ENCODE data around the gene PPP2R2D.

The PPP2R2D gene

DNA sequence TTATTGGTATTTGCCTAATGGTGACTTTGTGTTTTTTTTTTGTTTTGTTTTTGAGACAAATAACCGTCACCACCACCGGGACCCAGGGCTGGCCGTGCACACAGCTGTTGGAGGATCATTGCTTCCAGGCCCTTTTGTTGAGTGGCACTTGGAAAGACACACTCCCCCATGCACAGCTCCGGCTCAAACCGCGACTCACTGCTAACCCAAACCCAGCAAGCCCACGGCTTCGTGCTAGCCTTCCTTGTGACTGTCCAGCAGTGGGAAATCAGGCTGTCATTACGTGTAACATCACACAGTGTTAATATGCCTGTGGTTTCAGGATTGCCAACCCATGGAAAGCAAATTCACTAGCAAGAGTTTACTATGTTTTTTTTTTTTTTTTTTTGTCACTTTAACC is 63.5 kb downstream of the PPP2R2D start:
- FAIRE-seq (no peak), DNase-seq (ENCODE audit: extremely low spot score, insufficient read length, low read depth) (no peak)

- DNase-seq (ENCODE audit: extremely low spot score, insufficient read length, low read depth) (no peak), FAIRE-seq (no peak)
Measured at GRCh38 chr10:131968949-131969348, 68.1 kb downstream of the PPP2R2D start.

DNA sequence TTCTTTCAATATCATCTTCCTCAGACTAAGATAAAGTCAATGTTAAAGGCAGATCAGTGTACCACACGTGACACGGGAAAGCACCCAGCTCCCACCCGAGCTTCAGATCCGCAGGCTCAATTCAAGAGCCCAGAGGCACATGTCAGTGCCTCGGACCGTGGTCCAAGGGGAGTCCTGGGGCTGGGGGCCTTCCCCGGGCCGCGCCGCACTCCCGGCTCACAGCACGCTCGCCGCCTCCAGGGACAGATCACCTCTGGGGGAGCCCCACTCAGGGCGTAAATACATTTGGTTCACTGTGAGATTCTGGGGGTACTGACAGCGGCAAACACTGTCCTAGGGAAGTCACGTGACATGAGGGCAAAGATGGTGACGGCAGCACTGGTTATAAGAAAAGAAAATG is 70.1 kb downstream of the PPP2R2D start:
- DNase-seq (ENCODE audit: extremely low spot score, insufficient read length, low read depth) (no peak), FAIRE-seq (no peak)

GRCh38 chr10:131971591-131971990 is 70.8 kb downstream of the PPP2R2D start:
- FAIRE-seq (no peak), DNase-seq (ENCODE audit: extremely low spot score, insufficient read length, low read depth) (no peak)

DNA sequence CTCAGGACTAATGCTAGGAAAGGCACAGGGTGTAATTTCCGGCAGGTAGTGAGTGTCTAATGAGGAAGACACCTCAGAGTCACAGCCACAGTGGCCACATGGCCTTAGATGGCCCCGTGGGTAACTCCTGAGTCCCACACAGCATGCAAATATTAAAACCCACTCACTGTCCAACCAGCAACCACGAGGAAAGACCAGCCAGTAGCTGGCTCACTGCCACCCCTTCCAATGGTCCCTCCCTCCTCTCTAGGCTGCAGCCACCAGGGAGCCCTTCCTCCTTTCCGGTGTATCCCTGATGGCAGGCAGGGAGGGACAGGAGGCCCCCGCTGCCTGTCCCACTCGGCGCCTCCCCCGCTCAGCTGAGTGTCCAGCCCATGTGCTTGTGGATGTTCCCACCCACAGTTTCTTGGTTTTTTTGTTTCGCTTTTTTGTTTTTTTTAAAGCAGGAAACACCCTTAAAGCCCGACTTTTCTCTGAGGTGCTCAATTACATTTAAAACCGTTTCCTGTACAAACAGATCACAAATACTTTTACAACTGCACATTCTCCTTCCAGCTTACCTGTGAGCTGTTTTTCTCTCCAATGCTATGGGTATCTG is 71.8 kb downstream of the PPP2R2D start:
- no peak for DNase-seq (ENCODE audit: extremely low spot score, insufficient read length, low read depth)
- no peak for FAIRE-seq

- FAIRE-seq (no peak), DNase-seq (ENCODE audit: extremely low spot score, insufficient read length, low read depth) (no peak)
Measured at GRCh38 chr10:131973160-131973951, 72.5 kb downstream of the PPP2R2D start.

GRCh38 chr10:131974034-131974817 is 73.4 kb downstream of the PPP2R2D start:
- no peak for DNase-seq (ENCODE audit: extremely low spot score, insufficient read length, low read depth)
- FAIRE-seq = no peak

GRCh38 chr10:131975003-131975402 is 74.2 kb downstream of the PPP2R2D start:
- DNase-seq (ENCODE audit: extremely low spot score, insufficient read length, low read depth) = no peak

GRCh38 chr10:131975796-131976195 is 75.0 kb downstream of the PPP2R2D start:
- no peak for FAIRE-seq

More at GRCh38 chr10:131975003-131975402, 74.2 kb downstream of the PPP2R2D start:
- FAIRE-seq = no peak

DNA sequence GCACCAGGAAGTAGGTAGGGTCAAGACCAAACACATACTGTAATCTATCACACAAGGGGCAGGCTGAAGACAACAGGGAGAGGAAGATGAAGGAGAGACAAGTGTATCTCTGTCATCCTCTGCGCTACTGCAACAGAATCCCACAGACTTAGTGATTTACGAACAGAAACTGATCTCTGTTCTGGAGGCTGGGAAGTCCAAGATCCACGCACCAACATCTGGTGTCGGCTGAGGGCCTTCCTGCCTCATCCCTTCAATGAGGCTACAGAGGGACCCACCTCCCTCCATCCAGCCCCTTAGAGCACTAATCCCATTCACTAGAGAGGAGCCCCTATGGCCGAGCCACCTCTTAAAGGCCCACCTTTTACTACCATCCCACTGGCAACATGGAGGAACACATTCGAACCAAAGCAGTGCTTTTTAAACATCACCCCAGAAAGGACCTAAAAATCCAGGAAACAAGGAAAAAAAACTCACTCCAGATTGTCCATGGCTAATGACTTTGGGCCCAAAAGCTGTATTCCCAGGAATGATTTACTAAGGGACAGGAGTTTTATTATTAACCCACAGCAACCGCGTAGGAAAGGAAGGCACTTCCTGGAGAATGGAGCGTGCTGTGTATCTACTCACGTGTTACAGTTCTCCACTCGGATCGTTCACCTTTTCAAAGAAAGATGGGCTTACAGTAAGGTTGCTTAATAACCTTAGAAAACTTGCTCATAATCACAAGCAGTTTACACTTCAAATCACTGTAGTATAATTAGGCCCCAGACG is 76.7 kb downstream of the PPP2R2D start:
- FAIRE-seq = no peak

More at GRCh38 chr10:131975796-131976195, 75.0 kb downstream of the PPP2R2D start:
- no peak for DNase-seq (ENCODE audit: extremely low spot score, insufficient read length, low read depth)

DNA sequence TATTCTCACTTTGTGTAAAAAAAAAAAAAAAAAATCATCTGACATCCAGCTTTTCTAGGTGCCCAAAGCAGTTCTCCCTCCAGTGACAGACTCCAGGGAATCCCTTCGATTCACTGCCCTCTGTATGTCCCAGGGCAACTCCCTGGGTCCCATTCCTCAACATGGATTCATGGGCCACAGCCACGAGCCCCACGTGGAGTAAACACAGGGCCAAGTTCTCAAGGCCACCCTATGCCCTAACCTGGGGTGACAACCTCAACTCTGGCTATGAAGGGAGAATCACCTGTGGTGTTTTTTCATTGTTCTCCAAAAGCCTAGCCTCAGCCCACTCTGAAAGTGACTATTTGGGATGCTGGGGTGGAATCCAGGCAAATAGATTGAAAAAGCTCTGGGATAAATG is 77.6 kb downstream of the PPP2R2D start:
- DNase-seq (ENCODE audit: extremely low spot score, insufficient read length, low read depth) (no peak), FAIRE-seq (no peak)

More for the DNA sequence above, 76.7 kb downstream of the PPP2R2D start:
- DNase-seq (ENCODE audit: extremely low spot score, insufficient read length, low read depth) = no peak

DNA sequence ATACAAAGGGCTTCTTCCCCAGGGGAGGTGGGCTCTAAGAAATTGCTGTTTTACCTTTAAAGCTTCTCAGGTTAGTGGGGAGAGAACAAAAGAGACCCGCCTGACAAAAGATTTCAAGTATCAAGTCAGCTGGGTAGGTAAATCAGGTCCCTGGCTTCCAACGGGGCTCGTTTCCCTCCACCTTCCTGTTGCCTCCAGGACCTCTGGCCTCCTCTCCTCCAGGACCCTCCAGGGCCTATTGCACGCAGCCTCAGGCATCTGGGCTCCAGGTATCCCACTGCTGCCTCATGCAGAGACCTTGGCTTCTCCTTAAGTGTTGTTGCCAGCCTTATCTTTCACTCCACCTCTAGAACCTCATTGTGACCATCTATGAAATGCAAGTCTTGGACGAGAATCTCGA is 78.0 kb downstream of the PPP2R2D start:
- DNase-seq (ENCODE audit: extremely low spot score, insufficient read length, low read depth) (no peak), FAIRE-seq (no peak)

GRCh38 chr10:131979336-131979735 is 78.5 kb downstream of the PPP2R2D start:
- FAIRE-seq = no peak
- DNase-seq (ENCODE audit: extremely low spot score, insufficient read length, low read depth) = no peak

- no peak for DNase-seq (ENCODE audit: extremely low spot score, insufficient read length, low read depth)
- FAIRE-seq = no peak
Measured at GRCh38 chr10:131979821-131980270, 79.0 kb downstream of the PPP2R2D start.

DNA sequence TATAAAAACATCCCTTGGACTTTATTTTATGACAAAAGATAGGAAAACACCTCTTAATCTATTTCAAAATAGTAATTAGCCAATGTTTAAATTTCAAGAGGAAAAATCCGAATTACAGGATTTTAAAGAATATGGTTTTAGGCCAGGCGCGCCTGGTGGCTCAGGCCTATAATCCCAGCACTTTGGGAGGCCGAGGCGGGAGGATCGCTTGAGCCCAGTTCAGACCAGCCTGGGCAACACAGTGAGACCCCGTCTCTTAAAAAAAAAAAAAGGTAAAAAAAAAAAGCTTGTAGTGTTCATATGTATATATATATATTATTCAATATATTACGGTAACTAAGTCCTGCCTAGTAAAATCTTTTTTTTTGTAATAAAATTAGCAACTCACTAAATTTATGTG is 79.5 kb downstream of the PPP2R2D start:
- DNase-seq (ENCODE audit: extremely low spot score, insufficient read length, low read depth) (no peak), FAIRE-seq (no peak)

GRCh38 chr10:131980761-131981428 is 80.1 kb downstream of the PPP2R2D start:
- DNase-seq (ENCODE audit: extremely low spot score, insufficient read length, low read depth) = no peak
- no peak for FAIRE-seq

GRCh38 chr10:131981429-131982184 is 80.8 kb downstream of the PPP2R2D start, which contains the start of gene BNIP3:
TSS of gene BNIP3 (minus strand) at chr10:131981923. CDS start at chr10:131981806, 117 bp downstream.
- DNase-seq (ENCODE audit: extremely low spot score, insufficient read length, low read depth) = peak; percentile 98

GRCh38 chr10:131982185-131982756 is 81.5 kb downstream of the PPP2R2D start:
- DNase-seq (ENCODE audit: extremely low spot score, insufficient read length, low read depth) (no peak), FAIRE-seq (no peak)

More at GRCh38 chr10:131981429-131982184, 80.8 kb downstream of the PPP2R2D start, which contains the start of gene BNIP3:
- peak; percentile 66 for FAIRE-seq
